GM23338 (cell line): ENCODE results near the gene KIF6. TPM values are rescaled to one million over a fixed set of nuclear protein-coding genes. Genes with fewer than 3 reads are reported as not detected.

Source experiments
- ATAC-seq: fragments of 200-7000 bp; cut with Tn5 transposase; 3 replicates; pipeline ENCODE4 v1.9.1; 2020
- DNase-seq: peaks from one replicate; pipeline ENCODE4 v3.0.0-alpha.2; 2015; ENCODE audit warnings: low spot score
- H2AFZ ChIP-seq: fragments of 200-600 bp; sonication (generic); 2 replicates; pipeline ENCODE4 v1.8.0; 2016; ENCODE audit warnings: antibody characterized with exemption, mild to moderate bottlenecking, moderate library complexity
- H3F3A ChIP-seq: fragments of 200-600 bp; sonication (generic); replicated peaks from 2 replicates; pipeline ENCODE4 v1.8.0; 2017; ENCODE audit warnings: antibody characterized with exemption, mixed run types, low read depth
- H3K27ac ChIP-seq: fragments of 200-600 bp; sonication (generic); 2 replicates; pipeline ENCODE4 v1.6.1; 2016; ENCODE audit warnings: low read depth
- H3K27me3 ChIP-seq: fragments of 200-600 bp; sonication (generic); 2 replicates; pipeline ENCODE4 v1.8.0; 2016; ENCODE audit warnings: mild to moderate bottlenecking, mixed run types, moderate library complexity; ENCODE audit not compliant: insufficient read depth
- H3K36me3 ChIP-seq: fragments of 200-600 bp; sonication (generic); 2 replicates; pipeline ENCODE4 v1.8.0; 2016; ENCODE audit warnings: mild to moderate bottlenecking; ENCODE audit not compliant: insufficient read depth
- H3K4me1 ChIP-seq: fragments of 200-600 bp; sonication (generic); 2 replicates; pipeline ENCODE4 v1.8.0; 2016; ENCODE audit warnings: mild to moderate bottlenecking, moderate library complexity; ENCODE audit not compliant: insufficient read depth
- H3K4me2 ChIP-seq: fragments of 200-600 bp; sonication (generic); 2 replicates; pipeline ENCODE4 v1.7.1; 2017; ENCODE audit warnings: mixed run types
- H3K4me3 ChIP-seq: fragments of 200-600 bp; sonication (generic); 2 replicates; pipeline ENCODE4 v1.6.1; 2016; ENCODE audit warnings: mixed run types
- H3K79me2 ChIP-seq: fragments of 200-600 bp; sonication (generic); replicated peaks from 2 replicates; pipeline ENCODE4 v1.8.0; 2017; ENCODE audit warnings: mild to moderate bottlenecking; ENCODE audit not compliant: insufficient read depth
- H3K9me2 ChIP-seq: fragments of 200-600 bp; sonication (generic); 2 replicates; pipeline ENCODE4 v1.8.0; 2017; ENCODE audit not compliant: insufficient read depth
- H4K20me1 ChIP-seq: fragments of 200-600 bp; sonication (generic); replicated peaks from 2 replicates; pipeline ENCODE4 v1.8.0; 2017; ENCODE audit warnings: mild to moderate bottlenecking; ENCODE audit not compliant: insufficient read depth
- H3K27ac Mint-ChIP-seq: 2 replicates; pipeline ENCODE4 v1.8.0; 2020; ENCODE audit warnings: inconsistent platforms, mild to moderate bottlenecking, moderate library complexity, mixed read lengths
- H3K27me3 Mint-ChIP-seq: 3 replicates; pipeline ENCODE4 v1.8.0; 2022; ENCODE audit warnings: low read depth, mild to moderate bottlenecking, moderate library complexity, mixed read lengths, inconsistent platforms; ENCODE audit not compliant: insufficient read depth, poor library complexity
- H3K36me3 Mint-ChIP-seq: 3 replicates; pipeline ENCODE4 v1.8.0; 2021; ENCODE audit warnings: low read depth, mild to moderate bottlenecking, inconsistent platforms, moderate library complexity, mixed read lengths
- H3K4me1 Mint-ChIP-seq: 3 replicates; pipeline ENCODE4 v1.8.0; 2020; ENCODE audit warnings: mild to moderate bottlenecking, inconsistent platforms, mixed read lengths
- H3K4me3 Mint-ChIP-seq: 3 replicates; pipeline ENCODE4 v1.8.0; 2021; ENCODE audit warnings: moderate library complexity, mild to moderate bottlenecking, inconsistent platforms, mixed read lengths
- H3K9me3 Mint-ChIP-seq: 3 replicates; pipeline ENCODE4 v1.8.0; 2020; ENCODE audit warnings: moderate library complexity, mild to moderate bottlenecking, inconsistent platforms, mixed read lengths
- CREB1 ChIP-seq: fragments of 250-450 bp; sonication (Bioruptor Pico); IDR thresholded peaks from 2 replicates; pipeline ENCODE4 v1.5.0; 2020; ENCODE audit warnings: low read depth, mild to moderate bottlenecking, moderate library complexity
- CTCF ChIP-seq, 2 experiments: fragments of 200-600 bp in 1 of 2; sonication (generic) in 1 of 2; conservative IDR thresholded peaks; 2 replicates each; pipeline versions ENCODE4 v1.5.1 to v1.6.1; 2016 to 2017; ENCODE audit warnings: antibody characterized with exemption in 2 of 2, low read depth in 2 of 2, mild to moderate bottlenecking in 2 of 2, moderate library complexity in 1 of 2
- ETS1 ChIP-seq: IDR thresholded peaks from 2 replicates; pipeline ENCODE4 v1.6.1; 2016; ENCODE audit warnings: antibody characterized with exemption
- EZH2 ChIP-seq: fragments of 200-600 bp; sonication (generic); IDR thresholded peaks from one replicate; pipeline ENCODE4 v1.8.0; 2017; ENCODE audit warnings: antibody characterized with exemption, mild to moderate bottlenecking, low read depth; ENCODE audit not compliant: unreplicated experiment
- EZH2phosphoT487 ChIP-seq: fragments of 200-600 bp; sonication (generic); IDR thresholded peaks from one replicate; pipeline ENCODE4 v1.8.1; 2018; ENCODE audit warnings: antibody characterized with exemption; ENCODE audit not compliant: unreplicated experiment
- JUNB ChIP-seq: IDR thresholded peaks from one replicate; pipeline ENCODE4 v1.6.1; 2016; ENCODE audit warnings: antibody characterized with exemption; ENCODE audit not compliant: unreplicated experiment
- NANOG ChIP-seq: IDR thresholded peaks from 2 replicates; pipeline ENCODE4 v1.6.1; 2016; ENCODE audit warnings: antibody characterized with exemption, borderline replicate concordance
- POLR2AphosphoS5 ChIP-seq: IDR thresholded peaks from 2 replicates; pipeline ENCODE4 v1.6.1; 2016; ENCODE audit warnings: antibody characterized with exemption, low read depth
- REST ChIP-seq: IDR thresholded peaks from one replicate; pipeline ENCODE4 v1.6.1; 2018; ENCODE audit warnings: antibody characterized with exemption; ENCODE audit not compliant: unreplicated experiment
- STAT1 ChIP-seq: IDR thresholded peaks from one replicate; pipeline ENCODE4 v1.6.1; 2016; ENCODE audit warnings: antibody characterized with exemption; ENCODE audit not compliant: unreplicated experiment
- ZNF114 ChIP-seq: fragments of 250-450 bp; sonication (Bioruptor Pico); IDR thresholded peaks from 2 replicates; pipeline ENCODE4 v1.5.0; 2020; ENCODE audit warnings: mild to moderate bottlenecking, moderate library complexity
- ZNF331 ChIP-seq: fragments of 250-450 bp; sonication (Bioruptor Pico); IDR thresholded peaks from 2 replicates; pipeline ENCODE4 v1.5.0; 2020; ENCODE audit warnings: low read depth, mild to moderate bottlenecking, moderate library complexity
- ZNF462 ChIP-seq: fragments of 250-450 bp; sonication (Bioruptor Pico); IDR thresholded peaks from 2 replicates; pipeline ENCODE4 v1.5.0; 2020; ENCODE audit warnings: mild to moderate bottlenecking, moderate library complexity
- polyA plus RNA-seq: library from polyadenylated mRNA; unstranded; fragments of >200 nt; fragmentation: Nextera tagmentation; extraction: Ambion mirVana; gene quantifications from 2 replicates; pipeline ENCODE4 v1.2.1, GENCODE V29; 2016
- total RNA-seq: library from RNA; depleted of rRNA; stranded (reverse); fragments of >200 nt; shearing (Covaris generic); gene quantifications from 2 replicates; pipeline ENCODE4 v1.2.3, GENCODE V29; 2014

Gene KIF6
- total and polyA plus RNA-seq, 2 experiments from 2014 or later = 0.87 to 1.7 TPM

- no peaks in the 10 kb centered on the region for H4K20me1 ChIP-seq
- no peaks in the 10 kb centered on the region for H3K79me2 ChIP-seq
- no peaks in the 10 kb centered on the region for H3F3A ChIP-seq
- Mint-ChIP-seq H3K27me3 (no peaks in the 10 kb centered on the region), H3K36me3 (peaks cover 19% of the 10 kb centered on the region), H3K9me3 (peaks cover 13% of the 10 kb centered on the region), H3K4me1 (peaks cover 5% of the 10 kb centered on the region; the same call in 1 of the 3 replicates), H3K27ac (no peak overlapping the region), H3K4me3 (no peak overlapping the region)
- no peak for TF ChIP-seq POLR2AphosphoS5
- TF ChIP-seq ETS1 = no peak
- no peak for TF ChIP-seq REST
- TF ChIP-seq ZNF462 = no peak
- no peak for TF ChIP-seq ZNF114 (CRISPR knock-in tag)
- no peak for TF ChIP-seq NANOG
- TF ChIP-seq CTCF (conservative IDR thresholded peaks at IDR 0.05; ENCODE audit: low read depth in 2 of 2) = no peak
- no peak for TF ChIP-seq EZH2
- no peak for TF ChIP-seq CREB1
- no peak for TF ChIP-seq JUNB
- TF ChIP-seq ZNF331 (CRISPR knock-in tag) = no peak
- TF ChIP-seq STAT1 = no peak
- no peak for TF ChIP-seq EZH2phosphoT487
- H3K4me1 ChIP-seq = no peaks in the 10 kb centered on the region
- H3K27me3 ChIP-seq = no peaks in the 10 kb centered on the region
- no peak overlapping the region for H3K4me3 ChIP-seq
- no peaks in the 10 kb centered on the region for H3K36me3 ChIP-seq
- ATAC-seq (no peak), DNase-seq (no peak)
- no peak overlapping the region for H3K4me2 ChIP-seq
- no peak overlapping the region for H2AFZ ChIP-seq
- H3K27ac ChIP-seq = no peak overlapping the region
- peaks cover 12% of the 10 kb centered on the region; the same call in 1 of the 2 replicates for H3K9me2 ChIP-seq
Measured at GRCh38 chr6:39527792-39528564, 197.2 kb downstream of the KIF6 start.
